K562 (cell line): ENCODE data around the gene CBX4. TPM values are rescaled to one million over a fixed set of nuclear protein-coding genes. Genes with fewer than 3 reads are reported as not detected.

Experiments
- ARID2 ChIP-seq: fragments of 450-650 bp; IDR thresholded peaks from 2 replicates; pipeline ENCODE4 v1.6.1; 2017; ENCODE audit warnings: antibody characterized with exemption, mild to moderate bottlenecking
- CCNT2 ChIP-seq: IDR thresholded peaks from 2 replicates; pipeline ENCODE4 v1.6.1; 2011; ENCODE audit warnings: borderline replicate concordance, low read depth, mild to moderate bottlenecking, moderate library complexity, mixed read lengths, low read length; ENCODE audit not compliant: insufficient read length; ENCODE audit errors: extremely low read depth
- CEBPG ChIP-seq, 3 experiments: fragments of 200-800 bp in 1 of 3; sonication (Bioruptor generic) in 1 of 3; sonication (generic) in 1 of 3; formaldehyde crosslinking in 1 of 3; IDR thresholded peaks in 2 of 3; conservative IDR thresholded peaks in 1 of 3; 2 replicates each; pipeline versions ENCODE4 v1.6.1 to v1.8.0; 2016 to 2022; ENCODE audit warnings: missing compliant biosample characterization in 2 of 3, missing genetic modification characterization in 2 of 3, mild to moderate bottlenecking in 1 of 3, missing genetic modification reagents in 1 of 3
- CHD2 ChIP-seq: IDR thresholded peaks from 2 replicates; pipeline ENCODE4 v1.6.1; 2011; ENCODE audit warnings: low read depth, low read length
- ETV5 ChIP-seq: sonication (generic); formaldehyde crosslinking; IDR thresholded peaks from 2 replicates; pipeline ENCODE4 v1.4.0; 2020; ENCODE audit warnings: low read depth, mild to moderate bottlenecking, missing genetic modification reagents
- ETV6 ChIP-seq, 3 experiments: fragments of 150-350 bp in 1 of 3; sonication (generic) in 1 of 3; formaldehyde crosslinking in 1 of 3; IDR thresholded peaks; 2 replicates each; pipeline versions ENCODE4 v1.6.1 to v1.8.0; 2014 to 2022; ENCODE audit warnings: borderline replicate concordance in 2 of 3, low read depth in 2 of 3, antibody characterized with exemption in 1 of 3, low read length in 1 of 3, mild to moderate bottlenecking in 1 of 3, missing genetic modification reagents in 1 of 3
- HDAC6 ChIP-seq: IDR thresholded peaks from 2 replicates; pipeline ENCODE4 v1.6.1; 2012; ENCODE audit warnings: low read depth, mild to moderate bottlenecking, control low read depth, inconsistent platforms, low read length, moderate library complexity
- JUNB ChIP-seq: fragments of 450-650 bp; formaldehyde crosslinking; conservative IDR thresholded peaks from 2 replicates; pipeline ENCODE4 v1.4.0; 2020; ENCODE audit warnings: mild to moderate bottlenecking
- NR2C1 ChIP-seq, 2 experiments: fragments of 450-650 bp; IDR thresholded peaks; 2 replicates each; pipeline ENCODE4 v1.6.1; 2017; ENCODE audit warnings: mild to moderate bottlenecking in 2 of 2, antibody characterized with exemption in 1 of 2, inconsistent platforms in 1 of 2, missing compliant biosample characterization in 1 of 2, missing genetic modification characterization in 1 of 2
- NRF1 ChIP-seq, 2 experiments: fragments of 450-650 bp; IDR thresholded peaks in 1 of 2; conservative IDR thresholded peaks in 1 of 2; 2 replicates each; pipeline ENCODE4 v1.6.1; 2014; ENCODE audit warnings: mild to moderate bottlenecking in 2 of 2
- SREBF1 ChIP-seq: fragments of 150-350 bp; IDR thresholded peaks from 2 replicates; pipeline ENCODE4 v1.6.1; 2014; ENCODE audit warnings: antibody characterized with exemption, low read depth, low read length, borderline replicate concordance
- TBL1XR1 ChIP-seq, 2 experiments: IDR thresholded peaks; 2 replicates each; pipeline ENCODE4 v1.6.1; 2012; ENCODE audit warnings: improper control_type of control experiment in 2 of 2, low read length in 2 of 2, mild to moderate bottlenecking in 1 of 2
- TFAM ChIP-seq: fragments of 250-450 bp; sonication (Bioruptor Pico); conservative IDR thresholded peaks from 2 replicates; pipeline ENCODE4 v1.5.0; 2021; ENCODE audit warnings: mild to moderate bottlenecking, moderate library complexity
- ZEB2 ChIP-seq: fragments of 450-650 bp; IDR thresholded peaks from 2 replicates; pipeline ENCODE4 v1.6.1; 2016
- ZFPM2 ChIP-seq: fragments of 250-450 bp; sonication (Bioruptor Pico); IDR thresholded peaks from 2 replicates; pipeline ENCODE4 v1.5.1; 2022; ENCODE audit warnings: mild to moderate bottlenecking
- ZNF12 ChIP-seq: sonication (generic); formaldehyde crosslinking; IDR thresholded peaks from 2 replicates; pipeline ENCODE4 v1.4.0; 2020; ENCODE audit warnings: mild to moderate bottlenecking, missing genetic modification reagents
- polyA plus RNA-seq, 8 experiments: library from polyadenylated mRNA; depleted of rRNA in 4 of 8; stranded (reverse) in 5 of 8; unstranded in 3 of 8; fragments of >200 nt; fragmentation: Nextera tagmentation in 2 of 8; fragmentation: Illumina TruSeq in 1 of 8; extraction: Ambion mirVana in 2 of 8; extraction: Trizol in 1 of 8; gene quantifications; 2 replicates each; pipeline versions ENCODE4 v1.2.1 to v1.2.3, GENCODE V29; 2011 to 2014; ENCODE audit warnings: inconsistent platforms in 1 of 8, missing spikeins in 1 of 8
- total RNA-seq, 7 experiments: library from RNA; depleted of rRNA in 6 of 7; stranded (reverse); fragments of >200 nt in 6 of 7; fragmentation: Illumina TruSeq in 2 of 7; extraction: Trizol in 2 of 7; gene quantifications; 2 replicates each; pipeline versions ENCODE4 v1.2.1 to v1.2.3, GENCODE V29; 2011 to 2021; ENCODE audit warnings: low replicate concordance in 1 of 7
- TF ChIP-seq, protein P1 (sequence below): fragments of 450-650 bp; conservative IDR thresholded peaks from 2 replicates; pipeline ENCODE4 v1.6.1; 2016; ENCODE audit warnings: missing genetic modification characterization, low read depth, mild to moderate bottlenecking, control low read depth, missing compliant biosample characterization
- TF ChIP-seq, protein P2 (sequence below), 2 experiments: fragments of 450-650 bp; conservative IDR thresholded peaks; 2 replicates each; pipeline ENCODE4 v1.6.1; 2017; ENCODE audit warnings: mild to moderate bottlenecking in 2 of 2, moderate library complexity in 2 of 2
- TF ChIP-seq, protein P3 (sequence below): fragments of 250-450 bp; sonication (Bioruptor Pico); IDR thresholded peaks from 2 replicates; pipeline ENCODE4 v1.5.0; 2022; ENCODE audit warnings: mild to moderate bottlenecking

Gene CBX4
- total and polyA plus RNA-seq, 9 of the 15 experiments (the other 6 are each of a cell fraction or from before 2014, with no cell fraction given), result 0.98 to 50.5 (median 10.0) TPM

- TF ChIP-seq ZEB2 (no peak), ETV5 (CRISPR knock-in tag) (peak; percentile 48; the same call in 1 of the 2 replicates), ZFPM2 (CRISPR knock-in tag) (no peak), TFAM (no peak), CHD2 (0 out of 2 replicates have a peak, but pooled peaks have one; percentile 62), SREBF1 (no peak), TBL1XR1 (IDR thresholded peaks at IDR 0.05; ENCODE audit: low read length in 2 of 2) (peak in 1 of 2 experiments; percentile 63; a peak in 1 of 4 replicates), HDAC6 (no peak), JUNB (CRISPR knock-in tag) (no peak), ZNF12 (0 out of 2 replicates have a peak, but pooled peaks have one; percentile 61), CEBPG (CRISPR knock-in tag; IDR thresholded peaks at IDR 0.05) (no peak), CEBPG (tag; conservative IDR thresholded peaks at IDR 0.05 in 1 of 2, IDR thresholded peaks at IDR 0.05 in 1 of 2) (no peak), ETV6 (IDR thresholded peaks at IDR 0.05; ENCODE audit: borderline replicate concordance in 1 of 2, low read depth in 2 of 2, low read length in 1 of 2) (peak in 1 of 2 experiments; percentile 52; a peak in 1 of 4 replicates), ETV6 (CRISPR knock-in tag; IDR thresholded peaks at IDR 0.05; ENCODE audit: borderline replicate concordance) (0 out of 2 replicates have a peak, but pooled peaks have one; percentile 56), ARID2 (no peak), NR2C1 (IDR thresholded peaks at IDR 0.05) (no peak), NR2C1 (tag; IDR thresholded peaks at IDR 0.05) (peak; percentile 63; the same call in 1 of the 2 replicates), NRF1 (conservative IDR thresholded peaks at IDR 0.05 in 1 of 2, IDR thresholded peaks at IDR 0.05 in 1 of 2) (no peak), CCNT2 (peak; percentile 80)
- TF ChIP-seq, protein P1, sequence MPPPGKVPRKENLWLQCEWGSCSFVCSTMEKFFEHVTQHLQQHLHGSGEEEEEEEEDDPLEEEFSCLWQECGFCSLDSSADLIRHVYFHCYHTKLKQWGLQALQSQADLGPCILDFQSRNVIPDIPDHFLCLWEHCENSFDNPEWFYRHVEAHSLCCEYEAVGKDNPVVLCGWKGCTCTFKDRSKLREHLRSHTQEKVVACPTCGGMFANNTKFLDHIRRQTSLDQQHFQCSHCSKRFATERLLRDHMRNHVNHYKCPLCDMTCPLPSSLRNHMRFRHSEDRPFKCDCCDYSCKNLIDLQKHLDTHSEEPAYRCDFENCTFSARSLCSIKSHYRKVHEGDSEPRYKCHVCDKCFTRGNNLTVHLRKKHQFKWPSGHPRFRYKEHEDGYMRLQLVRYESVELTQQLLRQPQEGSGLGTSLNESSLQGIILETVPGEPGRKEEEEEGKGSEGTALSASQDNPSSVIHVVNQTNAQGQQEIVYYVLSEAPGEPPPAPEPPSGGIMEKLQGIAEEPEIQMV (tag), result peak; percentile 72; the same call in 1 of the 2 replicates
- TF ChIP-seq, protein P2, sequence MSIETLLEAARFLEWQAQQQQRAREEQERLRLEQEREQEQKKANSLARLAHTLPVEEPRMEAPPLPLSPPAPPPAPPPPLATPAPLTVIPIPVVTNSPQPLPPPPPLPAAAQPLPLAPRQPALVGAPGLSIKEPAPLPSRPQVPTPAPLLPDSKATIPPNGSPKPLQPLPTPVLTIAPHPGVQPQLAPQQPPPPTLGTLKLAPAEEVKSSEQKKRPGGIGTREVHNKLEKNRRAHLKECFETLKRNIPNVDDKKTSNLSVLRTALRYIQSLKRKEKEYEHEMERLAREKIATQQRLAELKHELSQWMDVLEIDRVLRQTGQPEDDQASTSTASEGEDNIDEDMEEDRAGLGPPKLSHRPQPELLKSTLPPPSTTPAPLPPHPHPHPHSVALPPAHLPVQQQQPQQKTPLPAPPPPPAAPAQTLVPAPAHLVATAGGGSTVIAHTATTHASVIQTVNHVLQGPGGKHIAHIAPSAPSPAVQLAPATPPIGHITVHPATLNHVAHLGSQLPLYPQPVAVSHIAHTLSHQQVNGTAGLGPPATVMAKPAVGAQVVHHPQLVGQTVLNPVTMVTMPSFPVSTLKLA (conservative IDR thresholded peaks at IDR 0.05), result peak in 1 of 2 experiments; percentile 31; a peak in 3 of 4 replicates
- TF ChIP-seq, protein P3, sequence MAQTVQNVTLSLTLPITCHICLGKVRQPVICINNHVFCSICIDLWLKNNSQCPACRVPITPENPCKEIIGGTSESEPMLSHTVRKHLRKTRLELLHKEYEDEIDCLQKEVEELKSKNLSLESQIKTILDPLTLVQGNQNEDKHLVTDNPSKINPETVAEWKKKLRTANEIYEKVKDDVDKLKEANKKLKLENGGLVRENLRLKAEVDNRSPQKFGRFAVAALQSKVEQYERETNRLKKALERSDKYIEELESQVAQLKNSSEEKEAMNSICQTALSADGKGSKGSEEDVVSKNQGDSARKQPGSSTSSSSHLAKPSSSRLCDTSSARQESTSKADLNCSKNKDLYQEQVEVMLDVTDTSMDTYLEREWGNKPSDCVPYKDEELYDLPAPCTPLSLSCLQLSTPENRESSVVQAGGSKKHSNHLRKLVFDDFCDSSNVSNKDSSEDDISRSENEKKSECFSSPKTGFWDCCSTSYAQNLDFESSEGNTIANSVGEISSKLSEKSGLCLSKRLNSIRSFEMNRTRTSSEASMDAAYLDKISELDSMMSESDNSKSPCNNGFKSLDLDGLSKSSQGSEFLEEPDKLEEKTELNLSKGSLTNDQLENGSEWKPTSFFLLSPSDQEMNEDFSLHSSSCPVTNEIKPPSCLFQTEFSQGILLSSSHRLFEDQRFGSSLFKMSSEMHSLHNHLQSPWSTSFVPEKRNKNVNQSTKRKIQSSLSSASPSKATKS, result no peak
These were observed 7.7 kb downstream of the CBX4 start (continued) for GRCh38 chr17:79831265-79832217.
